NCI-H1092 (cell line): ENCODE results near the gene THBS1.
A peak's percentile ranks its signal among the peaks of the same experiment; 100 is the strongest.

ENCODE experiments used
- DNase-seq: peaks from one replicate; lab custom pipeline; 2025; lab: John Stamatoyannopoulos, UW

The THBS1 gene

GRCh38 chr15:39573844-39574243, 7.0 kb upstream of the THBS1 start:
- no peak for DNase-seq

- no peak for DNase-seq
Measured at GRCh38 chr15:39574427-39574826, 6.5 kb upstream of the THBS1 start.

GRCh38 chr15:39575180-39575579, 5.7 kb upstream of the THBS1 start:
- no peak for DNase-seq

GRCh38 chr15:39578851-39579486, 1.9 kb upstream of the THBS1 start:
- DNase-seq = no peak

GRCh38 chr15:39579487-39580116, 1.3 kb upstream of the THBS1 start:
- DNase-seq = no peak

GRCh38 chr15:39580117-39580484, 778 bp upstream of the THBS1 start:
- DNase-seq = peak; percentile 59

GRCh38 chr15:39581242-39581792, 438 bp downstream of the THBS1 start:
- no peak for DNase-seq

GRCh38 chr15:39581793-39582285, 960 bp downstream of the THBS1 start:
- DNase-seq = no peak

GRCh38 chr15:39582286-39582976, 1.6 kb downstream of the THBS1 start:
- no peak for DNase-seq

- DNase-seq = no peak
Measured at GRCh38 chr15:39582977-39583595, 2.2 kb downstream of the THBS1 start.

GRCh38 chr15:39583596-39584265, 2.9 kb downstream of the THBS1 start:
- no peak for DNase-seq

- DNase-seq = no peak
Measured at GRCh38 chr15:39584266-39584659, 3.4 kb downstream of the THBS1 start.

- DNase-seq = no peak
Measured at GRCh38 chr15:39584662-39585388, 3.9 kb downstream of the THBS1 start.

- no peak for DNase-seq
Measured at GRCh38 chr15:39585389-39585841, 4.5 kb downstream of the THBS1 start.

GRCh38 chr15:39585871-39586301, 5.0 kb downstream of the THBS1 start:
- no peak for DNase-seq

- no peak for DNase-seq
Measured at GRCh38 chr15:39586387-39587095, 5.7 kb downstream of the THBS1 start.

GRCh38 chr15:39587096-39587721, 6.3 kb downstream of the THBS1 start:
- DNase-seq = no peak

GRCh38 chr15:39587731-39588530, 7.1 kb downstream of the THBS1 start:
- DNase-seq = no peak

GRCh38 chr15:39588531-39589192, 7.8 kb downstream of the THBS1 start:
- DNase-seq = no peak
